Ecto neural progenitor cell (in vitro differentiated cells): ENCODE data around the gene NXN.
"Not testable (repeated sequence)": the region's sequence is repeated elsewhere in the genome, so short reads cannot be mapped to it uniquely, and the experiment has no call there.

Experiments used
- DNase-seq: peaks from one replicate; pipeline ENCODE4 v3.0.0-alpha.2; 2018; ENCODE audit warnings: low spot score

The NXN gene

GRCh38 chr17:885971-886571 is 93.5 kb downstream of the NXN start:
- no peak for DNase-seq

- no peak for DNase-seq
These were observed 96.0 kb downstream of the NXN start for GRCh38 chr17:883586-883962.

GRCh38 chr17:882827-883585 is 96.6 kb downstream of the NXN start:
- peak; percentile 73 for DNase-seq

- no peak for DNase-seq
These were observed 97.8 kb downstream of the NXN start for GRCh38 chr17:881778-882177.

GRCh38 chr17:880443-881269 is 98.9 kb downstream of the NXN start:
- no peak for DNase-seq

- peak; percentile 87 for DNase-seq
These were observed 99.8 kb downstream of the NXN start for GRCh38 chr17:879546-880442.

GRCh38 chr17:877630-878029 is 101.9 kb downstream of the NXN start:
- DNase-seq: no peak

GRCh38 chr17:876272-876671 is 103.3 kb downstream of the NXN start:
- no peak for DNase-seq

GRCh38 chr17:874590-874989 is 105.0 kb downstream of the NXN start:
- not testable (repeated sequence) for DNase-seq

- no peak for DNase-seq
These were observed 106.7 kb downstream of the NXN start for GRCh38 chr17:872855-873254.

- no peak for DNase-seq
These were observed 107.6 kb downstream of the NXN start for GRCh38 chr17:871751-872519.

- no peak for DNase-seq
These were observed 109.7 kb downstream of the NXN start for GRCh38 chr17:869567-870525.

GRCh38 chr17:869086-869485 is 110.5 kb downstream of the NXN start:
- DNase-seq: no peak

- no peak for DNase-seq
These were observed 111.6 kb downstream of the NXN start for GRCh38 chr17:867896-868489.

- DNase-seq: not testable (repeated sequence)
These were observed 112.3 kb downstream of the NXN start for GRCh38 chr17:867238-867637.

- no peak for DNase-seq
These were observed 112.9 kb downstream of the NXN start for GRCh38 chr17:866568-867103.

- DNase-seq: no peak
These were observed 115.3 kb downstream of the NXN start for GRCh38 chr17:864315-864714.

- no peak for DNase-seq
These were observed 115.7 kb downstream of the NXN start for GRCh38 chr17:863880-864279.

- no peak for DNase-seq
These were observed 117.0 kb downstream of the NXN start for GRCh38 chr17:862582-862981.
